GM12873 (cell line): Measurements from ENCODE around the gene BCL7A.

Experiments used
- TF ChIP-seq, protein P1 (sequence below): IDR thresholded peaks from 2 replicates; pipeline ENCODE4 v1.5.1; 2012; ENCODE audit warnings: low read depth, mild to moderate bottlenecking, moderate library complexity, low read length, control low read depth; ENCODE audit not compliant: insufficient read depth; ENCODE audit errors: missing control alignments

The BCL7A gene

DNA sequence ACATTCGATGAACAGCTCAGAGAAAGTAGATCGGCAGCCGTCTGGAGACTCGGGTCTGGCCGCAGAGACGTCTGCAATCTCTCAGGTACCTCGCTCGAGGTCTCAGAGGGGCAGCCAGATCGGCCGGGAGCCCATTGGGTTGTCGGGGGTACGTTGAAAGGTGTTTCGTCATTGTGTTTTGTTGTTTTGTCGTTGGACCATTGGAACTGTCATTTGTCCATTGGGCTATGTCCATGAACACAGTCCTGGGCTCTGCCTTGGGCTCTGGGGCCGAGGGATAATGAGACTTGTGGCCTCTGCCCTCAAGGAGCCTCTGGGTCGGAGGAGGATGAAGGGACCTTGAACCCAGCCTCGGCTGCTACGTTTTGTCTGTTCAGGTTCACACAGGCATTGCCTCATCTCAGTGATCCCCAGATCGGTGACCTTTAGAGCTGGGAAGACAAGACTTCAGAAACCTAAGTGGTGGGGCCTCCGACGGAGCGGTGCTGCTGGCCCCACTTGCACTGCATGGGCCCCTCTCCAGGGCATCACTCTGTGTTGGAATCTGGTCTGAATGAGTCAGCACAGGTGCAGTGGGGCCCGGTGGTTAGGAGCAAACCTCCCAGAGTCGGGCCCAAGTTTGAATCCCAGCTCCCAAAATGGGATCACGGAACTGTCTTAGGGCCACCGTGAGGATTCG, 33.3 kb downstream of the BCL7A start:
- TF ChIP-seq, protein P1, sequence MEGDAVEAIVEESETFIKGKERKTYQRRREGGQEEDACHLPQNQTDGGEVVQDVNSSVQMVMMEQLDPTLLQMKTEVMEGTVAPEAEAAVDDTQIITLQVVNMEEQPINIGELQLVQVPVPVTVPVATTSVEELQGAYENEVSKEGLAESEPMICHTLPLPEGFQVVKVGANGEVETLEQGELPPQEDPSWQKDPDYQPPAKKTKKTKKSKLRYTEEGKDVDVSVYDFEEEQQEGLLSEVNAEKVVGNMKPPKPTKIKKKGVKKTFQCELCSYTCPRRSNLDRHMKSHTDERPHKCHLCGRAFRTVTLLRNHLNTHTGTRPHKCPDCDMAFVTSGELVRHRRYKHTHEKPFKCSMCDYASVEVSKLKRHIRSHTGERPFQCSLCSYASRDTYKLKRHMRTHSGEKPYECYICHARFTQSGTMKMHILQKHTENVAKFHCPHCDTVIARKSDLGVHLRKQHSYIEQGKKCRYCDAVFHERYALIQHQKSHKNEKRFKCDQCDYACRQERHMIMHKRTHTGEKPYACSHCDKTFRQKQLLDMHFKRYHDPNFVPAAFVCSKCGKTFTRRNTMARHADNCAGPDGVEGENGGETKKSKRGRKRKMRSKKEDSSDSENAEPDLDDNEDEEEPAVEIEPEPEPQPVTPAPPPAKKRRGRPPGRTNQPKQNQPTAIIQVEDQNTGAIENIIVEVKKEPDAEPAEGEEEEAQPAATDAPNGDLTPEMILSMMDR: no peak

DNA sequence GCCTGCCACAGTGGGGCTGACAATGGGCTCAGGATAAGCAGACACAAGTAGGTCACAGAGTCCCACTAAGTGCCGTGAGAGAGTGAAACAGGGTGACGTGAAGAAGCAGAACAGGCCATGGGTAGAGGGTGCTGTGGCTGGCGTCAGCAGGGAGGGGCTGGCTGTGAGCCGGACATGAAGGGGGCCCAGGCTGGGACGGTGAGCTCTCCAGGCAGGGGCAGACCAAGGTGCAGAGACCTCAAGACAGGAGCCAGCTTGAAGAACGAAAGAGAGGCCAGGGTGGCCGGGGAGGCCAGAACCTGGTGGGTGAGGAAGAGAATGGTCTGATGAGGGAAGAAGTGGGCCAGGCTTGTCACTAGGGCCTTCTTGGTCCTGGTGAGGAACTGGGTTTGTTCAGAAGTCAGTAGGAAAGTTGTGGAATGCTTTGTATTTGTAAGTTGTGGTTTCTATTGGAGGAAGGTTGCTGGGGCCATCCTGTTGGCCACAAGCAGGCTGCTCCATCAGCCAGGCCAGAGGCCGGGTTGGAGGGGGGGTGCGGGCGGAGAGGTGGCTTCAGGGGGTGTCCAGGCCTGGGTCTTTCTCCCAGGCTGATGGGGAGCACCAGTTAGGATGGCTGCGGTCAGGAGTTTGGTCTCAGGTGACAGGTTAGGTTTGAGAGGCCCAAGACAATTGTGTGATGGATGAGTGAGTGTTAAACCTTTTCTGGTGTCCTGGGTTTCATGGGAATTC, 35.5 kb downstream of the BCL7A start:
- TF ChIP-seq, protein P1: no peak

DNA sequence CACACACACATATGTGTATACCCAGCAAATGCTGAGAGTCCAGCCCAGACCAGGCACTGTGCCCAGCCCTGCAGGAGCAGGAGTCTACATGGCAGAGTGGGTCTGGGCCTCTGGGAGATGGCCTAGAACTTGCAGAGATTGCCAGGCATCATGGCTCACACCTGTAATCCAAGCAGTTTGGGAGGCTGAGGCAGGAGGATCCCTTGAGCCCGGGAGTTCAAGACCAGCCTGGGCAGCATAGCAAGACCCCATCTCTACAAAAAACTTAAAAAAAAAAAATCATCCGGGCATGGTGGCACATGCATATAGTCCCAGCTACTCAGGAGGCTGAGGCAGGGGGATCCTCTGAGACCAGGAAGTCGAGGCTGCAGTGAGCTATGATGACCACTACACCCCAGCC, 36.1 kb downstream of the BCL7A start:
- TF ChIP-seq, protein P1: no peak

DNA sequence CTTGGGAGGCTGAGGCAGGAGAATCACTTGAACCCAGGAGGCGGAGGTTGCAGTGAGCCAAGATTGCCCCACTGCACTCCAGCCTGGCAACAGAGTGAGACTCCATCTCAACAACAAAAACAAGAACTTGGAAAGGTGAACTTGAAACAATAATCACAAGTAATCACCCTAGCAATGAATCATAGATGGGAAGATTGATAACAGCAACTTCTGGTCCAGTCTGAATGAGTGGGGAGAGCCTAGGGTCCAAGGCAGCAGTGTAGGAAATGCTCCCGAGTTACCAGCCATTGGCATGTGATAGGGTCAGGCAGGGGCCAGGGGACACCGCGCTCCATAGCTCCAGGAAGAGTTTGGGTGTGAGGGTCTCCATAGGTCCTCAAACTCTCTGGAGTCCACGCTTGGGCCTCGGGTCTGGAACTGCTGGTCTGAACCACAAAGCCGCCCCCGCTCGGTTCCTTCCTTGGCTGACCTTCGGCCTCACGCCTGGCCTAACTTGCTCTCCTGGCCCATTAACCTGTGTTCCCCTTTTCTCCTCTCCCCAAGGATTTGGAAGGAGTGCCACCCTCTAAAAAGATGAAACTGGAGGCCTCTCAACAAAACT, 37.0 kb downstream of the BCL7A start:
- TF ChIP-seq, protein P1: no peak

DNA sequence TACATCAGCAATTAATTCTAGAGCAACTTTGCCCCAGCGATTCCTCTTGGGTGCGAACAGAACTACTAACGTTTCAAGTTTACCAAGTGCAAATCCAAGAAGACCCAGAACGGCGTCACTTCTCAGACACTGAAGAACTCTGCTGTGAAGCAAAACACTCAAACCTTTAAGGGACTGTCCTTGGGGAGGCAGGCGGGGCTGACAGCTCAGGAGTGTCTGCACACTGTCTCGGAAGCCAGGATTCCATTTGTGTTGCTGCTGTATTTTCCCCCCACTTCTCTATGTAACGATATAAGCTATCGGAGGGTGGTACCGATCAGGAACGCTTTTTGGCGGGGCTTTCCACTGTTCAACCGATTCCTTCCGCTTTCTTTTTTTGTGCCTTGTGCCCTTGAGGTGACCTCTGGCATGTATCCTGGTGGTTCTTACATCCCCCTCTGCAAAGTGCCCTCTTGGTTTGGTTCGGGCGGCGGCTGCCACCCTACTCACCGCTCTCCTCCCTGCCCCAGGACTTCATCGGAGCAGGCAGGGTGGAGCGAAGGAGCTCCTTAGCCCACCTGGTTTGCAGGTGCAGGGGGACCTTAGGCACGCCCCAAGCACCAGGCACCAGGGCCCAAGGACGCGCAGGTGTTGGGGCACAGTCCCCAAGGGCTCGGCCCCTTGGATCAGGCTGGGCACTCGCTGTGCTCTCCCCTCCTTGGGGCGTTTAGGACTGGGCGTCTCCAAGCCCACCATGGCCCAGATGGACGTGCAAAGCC, 37.7 kb downstream of the BCL7A start:
- TF ChIP-seq, protein P1: no peak

DNA sequence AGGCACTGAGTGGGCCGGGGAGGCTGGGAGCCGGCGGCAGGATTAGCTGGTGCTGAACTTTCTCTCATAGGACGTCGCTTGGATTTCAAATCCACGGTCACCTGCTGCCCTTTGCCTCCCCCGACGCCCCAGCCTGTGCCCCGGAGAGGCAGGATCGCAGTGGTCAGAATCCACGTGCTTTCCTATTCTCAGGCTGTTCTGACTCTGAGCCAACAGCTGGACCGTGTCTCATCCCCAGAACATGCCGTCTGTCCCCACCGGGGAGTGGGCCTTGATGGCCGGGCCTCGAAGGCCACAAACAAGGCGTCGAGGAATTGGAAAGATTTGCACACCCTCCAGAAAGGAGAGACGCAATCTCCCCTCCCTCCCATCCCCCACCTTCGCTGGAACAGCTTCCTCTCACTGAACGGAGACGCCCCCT, 38.4 kb downstream of the BCL7A start:
- TF ChIP-seq, protein P1: no peak

DNA sequence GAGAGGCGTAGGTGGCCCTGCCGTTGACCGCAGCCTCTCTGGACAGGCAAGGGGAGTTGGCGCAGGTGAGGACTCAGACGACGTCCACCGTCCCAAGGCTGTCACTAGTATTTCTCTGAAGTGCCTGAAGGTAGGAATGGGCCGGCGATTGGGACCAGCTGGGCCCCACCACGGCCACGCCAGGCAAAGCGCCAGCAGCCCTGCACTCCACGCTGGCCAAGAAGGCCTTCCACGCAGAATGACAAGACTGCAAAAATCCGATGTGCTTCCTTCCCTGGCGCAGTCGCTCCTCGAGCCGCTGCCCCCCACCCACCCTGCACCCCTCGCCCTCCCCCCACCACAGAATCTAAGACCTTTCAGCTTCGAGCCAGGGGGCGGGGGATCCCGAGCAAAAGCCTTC, 39.6 kb downstream of the BCL7A start:
- TF ChIP-seq, protein P1: no peak
